T1000 (cell line): ENCODE data around the gene OR51B5.
"Not testable (repeated sequence)": the region's sequence is repeated elsewhere in the genome, so short reads cannot be mapped to it uniquely, and the experiment has no call there.

ENCODE experiments used
- DNase-seq: peaks from one replicate; lab custom pipeline; 2025; ENCODE audit warnings: mixed read lengths; lab: John Stamatoyannopoulos, UW

OR51B5 gene

GRCh38 chr11:5335170-5335569 is 8.2 kb downstream of the OR51B5 start:
- DNase-seq: no peak

- DNase-seq: no peak
Observed at GRCh38 chr11:5324197-5324596, 19.1 kb downstream of the OR51B5 start, which contains the start of gene OR51B2. TSS of gene OR51B2 (minus strand) at chr11:5324297. CDS start at chr11:5324297, 0 bp downstream.

- DNase-seq: no peak
Observed at GRCh38 chr11:5317292-5317691, 26.0 kb downstream of the OR51B5 start.

- not testable (repeated sequence) for DNase-seq
Observed at GRCh38 chr11:5313326-5314023, 29.8 kb downstream of the OR51B5 start.

GRCh38 chr11:5310423-5310822 is 32.9 kb downstream of the OR51B5 start:
- DNase-seq: no peak

- no peak for DNase-seq
Observed at GRCh38 chr11:5307256-5308019, 35.9 kb downstream of the OR51B5 start.

- no peak for DNase-seq
Observed at GRCh38 chr11:5304046-5304445, 39.3 kb downstream of the OR51B5 start.

- DNase-seq: no peak
Observed at GRCh38 chr11:5303626-5304025, 39.7 kb downstream of the OR51B5 start.

- DNase-seq: no peak
Observed at GRCh38 chr11:5301846-5302245, 41.5 kb downstream of the OR51B5 start, which contains the start of gene OR51B4. TSS of gene OR51B4 (minus strand) at chr11:5301946. CDS start at chr11:5301946, 0 bp downstream.

GRCh38 chr11:5300251-5300650 is 43.1 kb downstream of the OR51B5 start:
- DNase-seq: no peak

- no peak for DNase-seq
Observed at GRCh38 chr11:5298451-5298850, 44.9 kb downstream of the OR51B5 start.

GRCh38 chr11:5297721-5298323 is 45.5 kb downstream of the OR51B5 start:
- no peak for DNase-seq

- not testable (repeated sequence) for DNase-seq
Observed at GRCh38 chr11:5294342-5294995, 48.9 kb downstream of the OR51B5 start.

- no peak for DNase-seq
Observed at GRCh38 chr11:5293028-5293427, 50.3 kb downstream of the OR51B5 start.
